Activated B cell treated with CpG ODN at 0.5 μM for 24 hours (primary cell): ENCODE data around the gene MLIP. TPM values are rescaled to one million over a fixed set of nuclear protein-coding genes. Genes with fewer than 3 reads are reported as not detected.
"Not testable (repeated sequence)": the region's sequence is repeated elsewhere in the genome, so short reads cannot be mapped to it uniquely, and the experiment has no call there.

Source experiments
- ATAC-seq: fragments of 200-7000 bp; cut with Tn5 transposase; one replicate; pipeline ENCODE4 v1.10.0; 2021; ENCODE audit warnings: low read depth, mild to moderate bottlenecking, moderate library complexity
- CTCF ChIA-PET: fragments of 350-600 bp; sonication (Branson Sonifier 250); formaldehyde crosslinking; loops from one replicate; lab custom pipeline; 2021; ENCODE audit warnings: antibody characterized with exemption; lab: Charles Lee
- POLR2A ChIA-PET: fragments of 350-600 bp; sonication (Branson Sonifier 250); formaldehyde crosslinking; loops from one replicate; lab custom pipeline; 2021; ENCODE audit warnings: antibody characterized with exemption; lab: Charles Lee
- DNase-seq: peaks from one replicate; pipeline ENCODE4 v3.0.0; 2022
- H3K27ac Mint-ChIP-seq: one replicate; pipeline ENCODE4 v1.8.0; 2020; ENCODE audit warnings: mixed read lengths
- H3K27me3 Mint-ChIP-seq: one replicate; pipeline ENCODE4 v1.8.0; 2021; ENCODE audit warnings: mixed read lengths
- H3K36me3 Mint-ChIP-seq: one replicate; pipeline ENCODE4 v1.8.0; 2021; ENCODE audit warnings: low read depth, mixed read lengths
- H3K4me1 Mint-ChIP-seq: one replicate; pipeline ENCODE4 v1.8.0; 2021; ENCODE audit warnings: mixed read lengths
- H3K4me3 Mint-ChIP-seq: one replicate; pipeline ENCODE4 v1.8.0; 2020; ENCODE audit warnings: mild to moderate bottlenecking, mixed read lengths
- H3K9me3 Mint-ChIP-seq: one replicate; pipeline ENCODE4 v1.8.0; 2020; ENCODE audit warnings: mixed read lengths
- CTCF ChIP-seq: fragments of 200-600 bp; IDR thresholded peaks from one replicate; pipeline ENCODE4 v1.8.0; 2022; ENCODE audit warnings: antibody characterized with exemption, mild to moderate bottlenecking
- intact Hi-C: fragments of 100-400 bp; cut with micrococcal nuclease; formaldehyde crosslinking; loops from one replicate; pipeline ENCODE4 v1.15.1; 2024
- total RNA-seq: library from RNA; stranded (reverse); gene quantifications from 2 replicates; pipeline ENCODE4 v1.2.3, GENCODE V29; 2022

Gene MLIP
- total RNA-seq, 1 donor from 2014 or later, result not detected

- no peak for TF ChIP-seq CTCF
- no peaks in the 10 kb centered on the region for H3K9me3 Mint-ChIP-seq
- CTCF ChIA-PET, result no interaction called here
- H3K4me3 Mint-ChIP-seq, result no peak overlapping the region
- intact Hi-C loops, result no loop called here
- no peak for DNase-seq
- no peaks in the 10 kb centered on the region for H3K4me1 Mint-ChIP-seq
- no peak for ATAC-seq
- H3K27ac Mint-ChIP-seq, result no peak overlapping the region
- H3K27me3 Mint-ChIP-seq, result no peaks in the 10 kb centered on the region
- no peaks in the 10 kb centered on the region for H3K36me3 Mint-ChIP-seq
- POLR2A ChIA-PET, result no interaction called here
Observed at GRCh38 chr6:54194067-54194466, 82.8 kb downstream of the MLIP start.

- Mint-ChIP-seq H3K27ac (no peak overlapping the region), H3K36me3 (no peaks in the 10 kb centered on the region), H3K4me1 (no peaks in the 10 kb centered on the region), H3K4me3 (no peak overlapping the region), H3K27me3 (no peaks in the 10 kb centered on the region), H3K9me3 (no peaks in the 10 kb centered on the region)
- ATAC-seq, result no peak
- TF ChIP-seq CTCF, result no peak
- DNase-seq, result no peak
- CTCF ChIA-PET, result no interaction called here
- POLR2A ChIA-PET, result no interaction called here
- intact Hi-C loops, result no loop called here
Observed at GRCh38 chr6:54195637-54196036, 84.4 kb downstream of the MLIP start.

- DNase-seq, result no peak
- H3K4me1 Mint-ChIP-seq, result no peaks in the 10 kb centered on the region
- H3K27ac Mint-ChIP-seq, result no peak overlapping the region
- H3K27me3 Mint-ChIP-seq, result no peaks in the 10 kb centered on the region
- no peaks in the 10 kb centered on the region for H3K9me3 Mint-ChIP-seq
- ATAC-seq, result no peak
- intact Hi-C loops, result no loop called here
- H3K36me3 Mint-ChIP-seq, result no peaks in the 10 kb centered on the region
- no peak overlapping the region for H3K4me3 Mint-ChIP-seq
- ChIA-PET POLR2A (no interaction called here), CTCF (no interaction called here)
- TF ChIP-seq CTCF, result no peak
Observed at GRCh38 chr6:54196905-54197304, 85.7 kb downstream of the MLIP start.

GRCh38 chr6:54198134-54198533 lies 86.9 kb downstream of the MLIP start:
- Mint-ChIP-seq H3K4me1 (no peaks in the 10 kb centered on the region), H3K27ac (no peak overlapping the region), H3K4me3 (no peak overlapping the region), H3K27me3 (no peaks in the 10 kb centered on the region), H3K9me3 (no peaks in the 10 kb centered on the region), H3K36me3 (no peaks in the 10 kb centered on the region)
- ATAC-seq, result no peak
- ChIA-PET CTCF (no interaction called here), POLR2A (no interaction called here)
- no peak for TF ChIP-seq CTCF
- no peak for DNase-seq
- intact Hi-C loops, result no loop called here

GRCh38 chr6:54203474-54204035 lies 92.3 kb downstream of the MLIP start:
- H3K27me3 Mint-ChIP-seq, H3K4me3 Mint-ChIP-seq, H3K27ac Mint-ChIP-seq, DNase-seq, intact Hi-C loops, H3K36me3 Mint-ChIP-seq, H3K9me3 Mint-ChIP-seq, ATAC-seq, POLR2A ChIA-PET, CTCF ChIA-PET, H3K4me1 Mint-ChIP-seq: not testable (repeated sequence)
